Measurements from ENCODE around the gene AKT1. TPM values are rescaled to one million over a fixed set of nuclear protein-coding genes. Genes with fewer than 3 reads are reported as not detected.

The AKT1 gene
- total RNA-seq, 1 donor from 2014 or later, result 133 TPM

GRCh38 chr14:104787736-104788135 lies 7.8 kb downstream of the AKT1 start:
- Mint-ChIP-seq H3K36me3 (ENCODE audit: low read depth, unreplicated experiment) (peaks cover 4% of the 10 kb centered on the region), H3K27ac (ENCODE audit: unreplicated experiment) (no peak overlapping the region), H3K9me3 (ENCODE audit: unreplicated experiment) (no peaks in the 10 kb centered on the region), H3K4me3 (ENCODE audit: unreplicated experiment) (no peak overlapping the region), H3K4me1 (ENCODE audit: unreplicated experiment) (no peaks in the 10 kb centered on the region), H3K27me3 (ENCODE audit: unreplicated experiment) (peaks cover 7% of the 10 kb centered on the region)
- DNase-seq (ENCODE audit: low spot score), result no peak
- no peak for TF ChIP-seq CTCF (IDR thresholded peaks at IDR 0.05; ENCODE audit: unreplicated experiment)

GRCh38 chr14:104786726-104787675 lies 8.5 kb downstream of the AKT1 start:
- TF ChIP-seq CTCF (IDR thresholded peaks at IDR 0.05; ENCODE audit: unreplicated experiment), result no peak
- no peaks in the 10 kb centered on the region for H3K4me1 Mint-ChIP-seq (ENCODE audit: unreplicated experiment)

GRCh38 chr14:104786091-104786586 lies 9.4 kb downstream of the AKT1 start:
- Mint-ChIP-seq H3K9me3 (ENCODE audit: unreplicated experiment) (no peaks in the 10 kb centered on the region), H3K4me1 (ENCODE audit: unreplicated experiment) (no peaks in the 10 kb centered on the region), H3K27me3 (ENCODE audit: unreplicated experiment) (peaks cover 5% of the 10 kb centered on the region), H3K27ac (ENCODE audit: unreplicated experiment) (no peak overlapping the region), H3K4me3 (ENCODE audit: unreplicated experiment) (no peak overlapping the region), H3K36me3 (ENCODE audit: low read depth, unreplicated experiment) (no peaks in the 10 kb centered on the region)
- DNase-seq (ENCODE audit: low spot score), result no peak
- TF ChIP-seq CTCF (IDR thresholded peaks at IDR 0.05; ENCODE audit: unreplicated experiment), result no peak

More at GRCh38 chr14:104786726-104787675, 8.5 kb downstream of the AKT1 start:
- Mint-ChIP-seq H3K9me3 (ENCODE audit: unreplicated experiment) (no peaks in the 10 kb centered on the region), H3K4me3 (ENCODE audit: unreplicated experiment) (no peak overlapping the region), H3K27ac (ENCODE audit: unreplicated experiment) (no peak overlapping the region), H3K36me3 (ENCODE audit: low read depth, unreplicated experiment) (peaks cover 4% of the 10 kb centered on the region), H3K27me3 (ENCODE audit: unreplicated experiment) (peaks cover 10% of the 10 kb centered on the region)
- DNase-seq (ENCODE audit: low spot score), result no peak

GRCh38 chr14:104785708-104786080 lies 9.9 kb downstream of the AKT1 start:
- no peaks in the 10 kb centered on the region for H3K4me1 Mint-ChIP-seq (ENCODE audit: unreplicated experiment)
- peaks cover 7% of the 10 kb centered on the region for H3K27me3 Mint-ChIP-seq (ENCODE audit: unreplicated experiment)
- H3K36me3 Mint-ChIP-seq (ENCODE audit: low read depth, unreplicated experiment), result no peaks in the 10 kb centered on the region
- H3K27ac Mint-ChIP-seq (ENCODE audit: unreplicated experiment), result no peak overlapping the region
- no peak overlapping the region for H3K4me3 Mint-ChIP-seq (ENCODE audit: unreplicated experiment)
- no peak for DNase-seq (ENCODE audit: low spot score)
- TF ChIP-seq CTCF (IDR thresholded peaks at IDR 0.05; ENCODE audit: unreplicated experiment), result no peak
- H3K9me3 Mint-ChIP-seq (ENCODE audit: unreplicated experiment), result no peaks in the 10 kb centered on the region

Data from endothelial cell (in vitro differentiated cells).